ENCODE data around the gene LHX4. TPM values are rescaled to one million over a fixed set of nuclear protein-coding genes. Genes with fewer than 3 reads are reported as not detected.

LHX4 gene
- total and polyA plus RNA-seq, 10 of the 15 experiments (the other 5 are each of a cell fraction or from before 2014, with no cell fraction given) = 0.05 to 0.80 (median 0.32) TPM; not detected in 6

DNA sequence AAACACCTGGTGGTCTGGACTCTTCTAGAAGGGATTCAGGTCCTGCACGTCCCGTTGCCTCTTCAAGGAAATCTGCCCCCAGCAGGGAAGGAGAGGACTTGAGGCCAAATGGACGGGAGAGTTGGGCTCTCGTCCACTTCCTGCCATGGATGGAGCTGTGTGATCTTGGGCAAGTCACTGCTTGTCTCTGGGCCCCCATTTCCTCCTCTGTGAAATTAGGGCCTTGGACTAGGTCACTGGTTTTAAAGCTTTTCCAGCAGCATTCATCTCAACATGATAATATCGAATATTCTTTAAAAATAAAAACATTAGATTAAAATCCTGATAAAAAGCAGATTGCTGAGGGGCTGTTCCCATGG lies 26.9 kb downstream of the LHX4 start:
- no TSS peak for BruUV-seq (replicated peaks)
- Histone ChIP-seq H3K4me3 (no peak overlapping the region), H3K4me1 (ENCODE audit: control insufficient read depth, insufficient read depth, low read length) (no peaks in the 10 kb centered on the region; the same call in 1 of the 2 replicates), H3K79me2 (ENCODE audit: control insufficient read depth, insufficient read depth, low read length) (no peaks in the 10 kb centered on the region), H3K36me3 (ENCODE audit: control insufficient read depth in 2 of 2, insufficient read depth in 2 of 2, low read length in 1 of 2) (no peaks in the 10 kb centered on the region), H3K27ac (ENCODE audit: control insufficient read depth, insufficient read depth) (no peak overlapping the region), H2AFZ (ENCODE audit: control insufficient read depth, low read depth, low read length) (no peak overlapping the region), H3K4me2 (ENCODE audit: control insufficient read depth, insufficient read depth) (no peak overlapping the region), H3K9ac (ENCODE audit: control insufficient read depth, insufficient read depth, low read length) (no peak overlapping the region), H4K20me1 (ENCODE audit: control insufficient read depth, insufficient read depth) (no peaks in the 10 kb centered on the region), H3K27me3 (replicated peaks in 1 of 2; ENCODE audit: control insufficient read depth in 2 of 2, insufficient read depth in 2 of 2, low read length in 1 of 2) (no peaks in the 10 kb centered on the region), H3K9me3 (replicated peaks; ENCODE audit: control insufficient read depth, insufficient read depth, low read length) (no peaks in the 10 kb centered on the region)
- 64% methylated on average over 5 of the region's 5 CpGs for WGBS (ENCODE audit: insufficient coverage, insufficient replicate concordance, low lambda C conversion rate, missing lambda C conversion rate)
- DNase-seq (ENCODE audit: low read depth, low spot score) (no peak), ATAC-seq (no peak), FAIRE-seq (no peak)
- ChIA-PET POLR2A (no interaction called here), SMC1A (ENCODE audit: uncharacterized antibody, unreplicated experiment) (no interaction called here), CTCF (interaction anchor here (2.9 kb wide), 1 partner anchor 221 kb away, joined by 9 read pairs; no protein-coding TSS in a partner anchor), RAD21 (ENCODE audit: unreplicated experiment) (no interaction called here)
- TF ChIP-seq SIX5 (IDR thresholded peaks at IDR 0.05; ENCODE audit: low read depth, low read length, severe bottlenecking) (no peak), POLR2A (IDR thresholded peaks at IDR 0.05; ENCODE audit: low read depth, low read length) (no peak)
- in situ Hi-C loops (cut with MboI) (no loop called here), intact Hi-C loops (cut with micrococcal nuclease; ENCODE audit: unreplicated experiment) (no loop called here)

DNA sequence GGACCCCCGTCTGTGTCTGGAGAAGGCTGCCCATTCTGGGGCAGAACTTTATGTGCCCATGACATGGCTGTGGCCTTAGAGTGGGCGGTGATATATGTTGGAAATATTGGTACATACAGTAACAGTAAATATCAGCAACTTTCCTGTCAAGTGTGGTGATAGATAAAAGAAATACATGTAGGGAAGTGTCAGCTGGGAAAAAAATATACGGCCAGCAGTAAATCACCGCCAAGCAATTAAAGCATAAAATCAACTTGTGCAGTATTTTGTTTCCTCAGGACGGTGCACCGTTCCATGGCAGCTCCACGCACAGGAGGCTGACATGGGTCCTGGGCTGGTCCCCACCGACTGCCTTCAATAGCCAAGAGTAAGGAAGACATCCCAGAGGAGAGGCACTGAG lies 27.4 kb downstream of the LHX4 start:
- RAD21 ChIA-PET (ENCODE audit: unreplicated experiment) = no interaction called here
- CTCF ChIA-PET = interaction anchor here (1.5 to 2.9 kb wide), 2 partner anchors 220 to 226 kb away, joined by 3 to 9 read pairs; no protein-coding TSS in a partner anchor
- TF ChIP-seq ESRRA (IDR thresholded peaks at IDR 0.05; ENCODE audit: low read length) = no peak
- TF ChIP-seq, protein P1, sequence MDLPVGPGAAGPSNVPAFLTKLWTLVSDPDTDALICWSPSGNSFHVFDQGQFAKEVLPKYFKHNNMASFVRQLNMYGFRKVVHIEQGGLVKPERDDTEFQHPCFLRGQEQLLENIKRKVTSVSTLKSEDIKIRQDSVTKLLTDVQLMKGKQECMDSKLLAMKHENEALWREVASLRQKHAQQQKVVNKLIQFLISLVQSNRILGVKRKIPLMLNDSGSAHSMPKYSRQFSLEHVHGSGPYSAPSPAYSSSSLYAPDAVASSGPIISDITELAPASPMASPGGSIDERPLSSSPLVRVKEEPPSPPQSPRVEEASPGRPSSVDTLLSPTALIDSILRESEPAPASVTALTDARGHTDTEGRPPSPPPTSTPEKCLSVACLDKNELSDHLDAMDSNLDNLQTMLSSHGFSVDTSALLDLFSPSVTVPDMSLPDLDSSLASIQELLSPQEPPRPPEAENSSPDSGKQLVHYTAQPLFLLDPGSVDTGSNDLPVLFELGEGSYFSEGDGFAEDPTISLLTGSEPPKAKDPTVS (IDR thresholded peaks at IDR 0.05; ENCODE audit: low read depth, low read length) = no peak
- no peak for TF ChIP-seq POLR2A (IDR thresholded peaks at IDR 0.05; ENCODE audit: low read depth, low read length)
- no peak for TF ChIP-seq MTA3 (IDR thresholded peaks at IDR 0.05; ENCODE audit: borderline replicate concordance, low read length)
- TF ChIP-seq ASH2L (IDR thresholded peaks at IDR 0.05; ENCODE audit: borderline replicate concordance, low read depth) = no peak
- no peak for TF ChIP-seq MEF2A (IDR thresholded peaks at IDR 0.05; ENCODE audit: insufficient read depth, low read depth, low read length)
- TF ChIP-seq, protein P2, sequence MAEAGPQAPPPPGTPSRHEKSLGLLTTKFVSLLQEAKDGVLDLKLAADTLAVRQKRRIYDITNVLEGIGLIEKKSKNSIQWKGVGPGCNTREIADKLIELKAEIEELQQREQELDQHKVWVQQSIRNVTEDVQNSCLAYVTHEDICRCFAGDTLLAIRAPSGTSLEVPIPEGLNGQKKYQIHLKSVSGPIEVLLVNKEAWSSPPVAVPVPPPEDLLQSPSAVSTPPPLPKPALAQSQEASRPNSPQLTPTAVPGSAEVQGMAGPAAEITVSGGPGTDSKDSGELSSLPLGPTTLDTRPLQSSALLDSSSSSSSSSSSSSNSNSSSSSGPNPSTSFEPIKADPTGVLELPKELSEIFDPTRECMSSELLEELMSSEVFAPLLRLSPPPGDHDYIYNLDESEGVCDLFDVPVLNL (IDR thresholded peaks at IDR 0.05; ENCODE audit: low read depth, low read length) = no peak
- TF ChIP-seq NBN (IDR thresholded peaks at IDR 0.05) = no peak
- no peak for TF ChIP-seq ATF7 (IDR thresholded peaks at IDR 0.05; ENCODE audit: low read depth)
- no peak for TF ChIP-seq KLF5 (IDR thresholded peaks at IDR 0.05; ENCODE audit: partially characterized antibody)
- no peak for TF ChIP-seq ETV6 (conservative IDR thresholded peaks at IDR 0.05 in 1 of 2, IDR thresholded peaks at IDR 0.05 in 1 of 2; ENCODE audit: borderline replicate concordance in 1 of 2, low read depth in 1 of 2)
- TF ChIP-seq HDAC2 (IDR thresholded peaks at IDR 0.05) = no peak

More for the DNA sequence above, 27.4 kb downstream of the LHX4 start:
- ChIA-PET SMC1A (ENCODE audit: uncharacterized antibody, unreplicated experiment) (no interaction called here), POLR2A (no interaction called here)
- Histone ChIP-seq H3K27ac (ENCODE audit: control insufficient read depth, insufficient read depth) (no peak overlapping the region), H3K4me1 (ENCODE audit: control insufficient read depth, insufficient read depth, low read length) (no peaks in the 10 kb centered on the region; the same call in 1 of the 2 replicates), H2AFZ (ENCODE audit: control insufficient read depth, low read depth, low read length) (no peak overlapping the region), H3K9me3 (replicated peaks; ENCODE audit: control insufficient read depth, insufficient read depth, low read length) (no peaks in the 10 kb centered on the region), H3K9ac (ENCODE audit: control insufficient read depth, insufficient read depth, low read length) (no peak overlapping the region), H3K4me3 (no peak overlapping the region), H3K36me3 (ENCODE audit: control insufficient read depth in 2 of 2, insufficient read depth in 2 of 2, low read length in 1 of 2) (no peaks in the 10 kb centered on the region), H3K27me3 (replicated peaks in 1 of 2; ENCODE audit: control insufficient read depth in 2 of 2, insufficient read depth in 2 of 2, low read length in 1 of 2) (no peaks in the 10 kb centered on the region), H3K4me2 (ENCODE audit: control insufficient read depth, insufficient read depth) (no peak overlapping the region), H3K79me2 (ENCODE audit: control insufficient read depth, insufficient read depth, low read length) (no peaks in the 10 kb centered on the region), H4K20me1 (ENCODE audit: control insufficient read depth, insufficient read depth) (no peaks in the 10 kb centered on the region)
- intact Hi-C loops (cut with micrococcal nuclease; ENCODE audit: unreplicated experiment) (no loop called here), in situ Hi-C loops (cut with MboI) (no loop called here)
- DNase-seq (ENCODE audit: low read depth, low spot score) (no peak), FAIRE-seq (no peak), ATAC-seq (no peak)
- BruUV-seq (replicated peaks) = no TSS peak
- 46% methylated on average over 8 of the region's 8 CpGs for WGBS (ENCODE audit: insufficient coverage, insufficient replicate concordance, low lambda C conversion rate, missing lambda C conversion rate)
